ENCODE data around the gene TNS1.

DNA sequence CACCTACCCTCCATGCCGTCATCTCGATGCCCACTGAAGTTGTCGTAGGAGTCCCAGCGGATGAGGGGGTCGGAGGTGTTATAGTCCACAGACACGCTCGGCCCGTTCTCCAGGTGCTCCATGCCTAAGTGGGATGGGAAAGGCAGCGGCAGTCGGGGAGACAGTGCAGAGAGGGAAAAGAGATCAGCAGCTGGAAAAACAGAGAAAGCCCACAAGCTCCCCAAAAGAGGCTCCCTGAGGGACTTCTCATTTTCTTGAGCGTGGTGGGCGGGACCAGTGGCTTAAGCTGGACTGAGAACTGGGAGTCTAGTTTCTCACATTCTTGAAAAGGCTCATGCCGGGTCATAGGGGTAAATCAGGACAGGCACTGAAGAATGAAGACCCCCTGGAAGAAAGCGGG, 121.9 kb downstream of the TNS1 start:
- TF ChIP-seq CTCF (IDR thresholded peaks at IDR 0.05; ENCODE audit: insufficient read depth, low read length) (no peak), POLR2AphosphoS5 (IDR thresholded peaks at IDR 0.05; ENCODE audit: low read depth) (no peak), SPI1 (IDR thresholded peaks at IDR 0.05; ENCODE audit: borderline replicate concordance, low read depth) (no peak)
